ENCODE data around the gene S100A5.

GRCh38 chr1:153548722-153549688 lies 8.3 kb upstream of the S100A5 start, which contains the start of gene S100A3:
- TF ChIP-seq CTCF (IDR thresholded peaks at IDR 0.05 in 2 of 3, conservative IDR thresholded peaks at IDR 0.05 in 1 of 3; ENCODE audit: control insufficient read depth in 2 of 3, extremely low read depth in 1 of 3, insufficient read depth in 1 of 3, low read depth in 3 of 3, low read length in 3 of 3) (no peak), POLR2A (IDR thresholded peaks at IDR 0.05; ENCODE audit: low read depth, low read length) (no peak), BHLHE40 (IDR thresholded peaks at IDR 0.05; ENCODE audit: borderline replicate concordance in 1 of 2, low read depth in 2 of 2, low read length in 1 of 2) (no peak), RCOR1 (conservative IDR thresholded peaks at IDR 0.05; ENCODE audit: low read depth, low read length) (no peak), PBX3 (IDR thresholded peaks at IDR 0.05; ENCODE audit: insufficient replicate concordance, low read depth, low read length) (no peak), SIN3A (IDR thresholded peaks at IDR 0.05; ENCODE audit: low read depth, low read length) (no peak), TAF1 (IDR thresholded peaks at IDR 0.05; ENCODE audit: borderline replicate concordance, low read depth, low read length) (no peak), ZZZ3 (IDR thresholded peaks at IDR 0.05; ENCODE audit: control insufficient read depth, insufficient read length, low read depth) (no peak), EZH2 (IDR thresholded peaks at IDR 0.05; ENCODE audit: borderline replicate concordance, control insufficient read depth, low read depth, low read length) (no peak), BACH1 (IDR thresholded peaks at IDR 0.05; ENCODE audit: borderline replicate concordance) (no peak), ZBTB33 (IDR thresholded peaks at IDR 0.05) (no peak)
- TF ChIP-seq, protein P1, sequence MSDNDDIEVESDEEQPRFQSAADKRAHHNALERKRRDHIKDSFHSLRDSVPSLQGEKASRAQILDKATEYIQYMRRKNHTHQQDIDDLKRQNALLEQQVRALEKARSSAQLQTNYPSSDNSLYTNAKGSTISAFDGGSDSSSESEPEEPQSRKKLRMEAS (IDR thresholded peaks at IDR 0.05; ENCODE audit: low read depth, low read length) = no peak

All from GM12878 (cell line).